HepG2 (cell line): ENCODE measurements around the gene FBRSL1. TPM values are rescaled to one million over a fixed set of nuclear protein-coding genes. Genes with fewer than 3 reads are reported as not detected.

Source experiments
- ATAC-seq: fragments of 200-7000 bp; cut with Tn5 transposase; 3 replicates; pipeline ENCODE4 v1.9.1; 2020; ENCODE audit warnings: mild to moderate bottlenecking, moderate library complexity
- BruUV-seq: library from RNA; stranded (reverse); fragments of 400-500 nt; replicated peaks from 2 replicates; lab custom pipeline; 2021; lab: Mats Ljungman, UMichigan
- CTCF ChIA-PET: fragments of 300-600 bp; formaldehyde crosslinking; extraction: SDS; loops from one replicate; lab custom pipeline; 2021; ENCODE audit warnings: low total read pairs, inconsistent platforms, low intra/inter-chr PET ratio; lab: Yijun Ruan, JAX
- POLR2A ChIA-PET: fragments of 350-600 bp; sonication (Branson Sonifier 250); formaldehyde crosslinking; loops from one replicate; lab custom pipeline; 2020; ENCODE audit warnings: antibody characterized with exemption, inconsistent platforms; lab: Yijun Ruan, JAX
- DNase-seq: peaks from one replicate; pipeline ENCODE4 v3.0.0-alpha.2; 2015; ENCODE audit warnings: low spot score
- FAIRE-seq: peaks from 3 replicates; lab custom pipeline; 2011; peaks lifted over from hg19 to GRCh38; lab: Jason Lieb, UNC
- H2AFZ ChIP-seq: one replicate; pipeline ENCODE4 v1.6.1; 2011; ENCODE audit warnings: low read length, inconsistent platforms
- H3K27ac ChIP-seq: fragments of 300-600 bp; 3 replicates; pipeline ENCODE4 v1.8.0; 2011; ENCODE audit warnings: mixed run types, mild to moderate bottlenecking, mixed read lengths, low read length, inconsistent platforms; ENCODE audit not compliant: insufficient read depth; ENCODE audit errors: extremely low read length
- H3K27me3 ChIP-seq, 2 experiments: fragments of 200-600 bp in 1 of 2; 2 replicates in 1 of 2; 3 replicates in 1 of 2; pipeline versions ENCODE4 v1.6.0 to v1.8.0; 2011; ENCODE audit warnings: low read length in 2 of 2, mild to moderate bottlenecking in 2 of 2, moderate library complexity in 2 of 2, inconsistent platforms in 1 of 2; ENCODE audit not compliant: insufficient read depth in 2 of 2, control insufficient read depth in 1 of 2
- H3K36me3 ChIP-seq, 2 experiments: fragments of 200-600 bp in 1 of 2; replicated peaks in 1 of 2; 2 replicates in 1 of 2; 3 replicates in 1 of 2; pipeline versions ENCODE4 v1.5.1 to v1.8.0; 2011; ENCODE audit warnings: low read length in 2 of 2, inconsistent platforms in 1 of 2; ENCODE audit not compliant: insufficient read depth in 2 of 2, control insufficient read depth in 1 of 2
- H3K4me1 ChIP-seq: 2 replicates; pipeline ENCODE4 v1.5.1; 2012; ENCODE audit warnings: low read length, inconsistent platforms; ENCODE audit not compliant: insufficient read depth
- H3K4me2 ChIP-seq: 2 replicates; pipeline ENCODE4 v1.6.0; 2011; ENCODE audit warnings: low read depth, low read length, inconsistent platforms
- H3K4me3 ChIP-seq, 3 experiments: fragments of 200-600 bp in 1 of 3; sonication (generic), shearing (Covaris generic) in 1 of 3; replicated peaks in 1 of 3; 2 replicates each; pipeline ENCODE4 v1.5.1; 2011 to 2016; ENCODE audit warnings: low read length in 3 of 3, inconsistent platforms in 2 of 3, low read depth in 2 of 3, mild to moderate bottlenecking in 2 of 3, control low read depth in 1 of 3, mixed read lengths in 1 of 3; ENCODE audit not compliant: insufficient read depth in 1 of 3
- H3K79me2 ChIP-seq: one replicate; pipeline ENCODE4 v1.6.1; 2011; ENCODE audit warnings: low read length, inconsistent platforms; ENCODE audit not compliant: insufficient read depth
- H3K9ac ChIP-seq: 2 replicates; pipeline ENCODE4 v1.6.0; 2011; ENCODE audit warnings: mild to moderate bottlenecking, low read depth, low read length, inconsistent platforms; ENCODE audit not compliant: insufficient read depth
- H3K9me3 ChIP-seq: 2 replicates; pipeline ENCODE4 v1.5.1; 2012; ENCODE audit warnings: mild to moderate bottlenecking, low read length
- H4K20me1 ChIP-seq: 2 replicates; pipeline ENCODE4 v1.6.0; 2011; ENCODE audit warnings: inconsistent platforms, mild to moderate bottlenecking, low read length, moderate library complexity; ENCODE audit not compliant: insufficient read depth
- ARID3A ChIP-seq: IDR thresholded peaks from 2 replicates; pipeline ENCODE4 v1.6.1; 2012; ENCODE audit warnings: low read depth, low read length, improper control_type of control experiment
- ERF ChIP-seq: IDR thresholded peaks from 2 replicates; pipeline ENCODE4 v1.6.1; 2018; ENCODE audit warnings: missing biosample characterization, missing genetic modification reagents
- FOXP1 ChIP-seq, 2 experiments: fragments of 450-650 bp in 1 of 2; IDR thresholded peaks; 2 replicates each; pipeline ENCODE4 v1.6.1; 2017 to 2018; ENCODE audit warnings: antibody characterized with exemption in 1 of 2
- HINFP ChIP-seq: sonication (generic); formaldehyde crosslinking; IDR thresholded peaks from 2 replicates; pipeline ENCODE4 v1.4.0; 2020; ENCODE audit warnings: low read depth, mild to moderate bottlenecking, missing genetic modification reagents
- IKZF5 ChIP-seq: IDR thresholded peaks from 2 replicates; pipeline ENCODE4 v1.6.1; 2018; ENCODE audit warnings: missing genetic modification reagents, mild to moderate bottlenecking, missing compliant biosample characterization
- KAT8 ChIP-seq: IDR thresholded peaks from 2 replicates; pipeline ENCODE4 v1.6.1; 2016; ENCODE audit warnings: missing genetic modification reagents, missing compliant biosample characterization
- MAFF ChIP-seq: IDR thresholded peaks from 2 replicates; pipeline ENCODE4 v1.6.1; 2011; ENCODE audit warnings: low read depth, low read length, improper control_type of control experiment
- ONECUT2 ChIP-seq: sonication (generic); formaldehyde crosslinking; IDR thresholded peaks from 2 replicates; pipeline ENCODE4 v1.4.0; 2020; ENCODE audit warnings: missing genetic modification reagents
- STAG1 ChIP-seq: sonication (generic); formaldehyde crosslinking; IDR thresholded peaks from 2 replicates; pipeline ENCODE4 v1.4.0; 2020; ENCODE audit warnings: missing genetic modification reagents
- XRCC5 ChIP-seq: fragments of 200-400 bp; formaldehyde crosslinking; optimal IDR thresholded peaks from 2 replicates; pipeline ENCODE3; 2017; ENCODE audit warnings: mild to moderate bottlenecking, low read length
- ZC3H4 ChIP-seq: sonication (generic); formaldehyde crosslinking; IDR thresholded peaks from 2 replicates; pipeline ENCODE4 v1.4.0; 2020; ENCODE audit warnings: missing genetic modification reagents, borderline replicate concordance
- ZKSCAN5 ChIP-seq: sonication (generic); formaldehyde crosslinking; IDR thresholded peaks from 2 replicates; pipeline ENCODE4 v1.5.1; 2020; ENCODE audit warnings: mild to moderate bottlenecking, missing genetic modification reagents
- ZNF232 ChIP-seq: sonication (generic); formaldehyde crosslinking; IDR thresholded peaks from 2 replicates; pipeline ENCODE4 v1.4.0; 2020; ENCODE audit warnings: missing genetic modification reagents, borderline replicate concordance
- ZNF431 ChIP-seq: sonication (generic); formaldehyde crosslinking; IDR thresholded peaks from 2 replicates; pipeline ENCODE4 v1.9.0; 2022; ENCODE audit warnings: missing genetic modification reagents, low read depth, mild to moderate bottlenecking, borderline replicate concordance
- ZNF652 ChIP-seq: IDR thresholded peaks from 2 replicates; pipeline ENCODE4 v1.6.1; 2016; ENCODE audit warnings: low read depth, borderline replicate concordance
- ZNF75D ChIP-seq: sonication (generic); formaldehyde crosslinking; IDR thresholded peaks from 2 replicates; pipeline ENCODE4 v1.8.1; 2023; ENCODE audit warnings: missing genetic modification reagents, mild to moderate bottlenecking, borderline replicate concordance
- ZSCAN12 ChIP-seq: sonication (generic); formaldehyde crosslinking; IDR thresholded peaks from 2 replicates; pipeline ENCODE4 v1.9.0; 2021; ENCODE audit warnings: mild to moderate bottlenecking, missing genetic modification reagents
- WGBS: methylation state at CpG from one replicate; pipeline ENCODE4 v1.1.6; 2017; ENCODE audit warnings: low lambda C conversion rate; 5-methylcytosine and 5-hydroxymethylcytosine counted together
- in situ Hi-C: cut with HindIII; loops from 2 replicates; pipeline ENCODE4 v1.10.0; 2017; ENCODE audit warnings: low pct_unique_long_range_greater_than_20kb; ENCODE audit not compliant: extremely low pct_ligation_motif_present
- intact Hi-C: fragments of 100-400 bp; cut with micrococcal nuclease; formaldehyde crosslinking; loops from one replicate; pipeline ENCODE4 v1.10.0; 2022; ENCODE audit not compliant: unreplicated experiment
- polyA plus RNA-seq, 8 experiments: library from polyadenylated mRNA; depleted of rRNA in 3 of 8; stranded (reverse) in 7 of 8; unstranded in 1 of 8; fragments of >200 nt; fragmentation: Illumina TruSeq in 4 of 8; extraction: Trizol in 4 of 8; gene quantifications; 2 replicates each; pipeline versions ENCODE4 v1.2.1 to v1.2.3, GENCODE V29; 2011 to 2016; ENCODE audit warnings: low read depth in 4 of 8, missing spikeins in 1 of 8, mixed read lengths in 1 of 8; ENCODE audit not compliant: insufficient read depth in 1 of 8
- total RNA-seq, 5 experiments: library from RNA; depleted of rRNA; stranded (reverse); fragments of >200 nt; fragmentation: Illumina TruSeq; extraction: Trizol; gene quantifications; 2 replicates each; pipeline ENCODE4 v1.2.3, GENCODE V29; 2016; ENCODE audit warnings: low read depth in 1 of 5
- TF ChIP-seq, protein P1 (sequence below): IDR thresholded peaks from 2 replicates; pipeline ENCODE4 v1.6.1; 2016; ENCODE audit warnings: low read depth, borderline replicate concordance
- TF ChIP-seq, protein P2 (sequence below): sonication (generic); formaldehyde crosslinking; IDR thresholded peaks from 2 replicates; pipeline ENCODE4 v1.5.0; 2020; ENCODE audit warnings: mild to moderate bottlenecking, missing genetic modification reagents, moderate library complexity

Gene FBRSL1
- total and polyA plus RNA-seq, 2 of the 13 experiments (the other 11 are each of a cell fraction or from before 2014, with no cell fraction given), result 3.6 to 7.9 TPM

DNA sequence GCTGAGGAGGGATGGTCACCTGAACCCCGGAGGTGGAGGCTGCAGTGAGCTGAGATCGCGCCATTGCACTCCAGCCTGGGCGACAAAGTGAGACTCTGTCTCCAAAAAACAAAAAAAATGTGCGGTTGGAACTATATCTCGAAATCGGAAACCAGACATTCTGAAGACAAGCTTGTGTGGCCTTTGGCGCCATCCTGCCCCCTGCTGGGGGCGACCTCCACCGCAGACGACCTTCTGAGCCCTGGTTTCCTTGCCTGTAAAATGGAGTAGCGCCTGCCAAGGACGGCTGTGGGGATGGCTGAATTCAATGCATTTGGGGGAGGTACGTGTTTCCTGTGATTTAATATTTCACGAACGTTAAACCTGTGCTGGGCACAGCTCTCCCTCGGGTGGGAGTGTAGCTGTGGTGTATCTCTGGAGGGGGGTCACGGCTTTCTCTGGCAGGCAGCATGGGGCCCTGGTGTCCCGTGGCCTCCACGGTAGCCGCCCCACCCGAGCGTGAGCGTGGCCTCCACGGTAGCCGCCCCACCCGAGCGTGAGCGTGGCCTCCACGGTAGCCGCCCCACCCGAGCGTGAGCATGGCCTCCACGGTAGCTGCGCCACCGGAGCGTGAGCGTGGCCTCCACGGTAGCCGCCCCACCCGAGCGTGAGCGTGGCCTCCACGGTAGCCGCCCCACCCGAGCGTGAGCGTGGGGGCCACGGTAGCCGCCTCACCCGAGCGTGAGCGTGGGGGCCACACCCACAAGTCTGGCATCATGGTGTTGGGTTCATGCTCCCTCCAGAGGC lies 65.1 kb downstream of the FBRSL1 start:
- H3K4me2 ChIP-seq, result no peak overlapping the region
- no peak for TF ChIP-seq ZKSCAN5 (CRISPR knock-in tag)
- TF ChIP-seq, protein P1, sequence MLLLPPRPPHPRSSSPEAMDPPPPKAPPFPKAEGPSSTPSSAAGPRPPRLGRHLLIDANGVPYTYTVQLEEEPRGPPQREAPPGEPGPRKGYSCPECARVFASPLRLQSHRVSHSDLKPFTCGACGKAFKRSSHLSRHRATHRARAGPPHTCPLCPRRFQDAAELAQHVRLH (CRISPR knock-in tag), result no peak
- no peak for TF ChIP-seq ARID3A
- no peak for TF ChIP-seq ERF
- TF ChIP-seq ZNF232 (CRISPR knock-in tag), result no peak
- no peak for TF ChIP-seq MAFF
- TF ChIP-seq, protein P2, sequence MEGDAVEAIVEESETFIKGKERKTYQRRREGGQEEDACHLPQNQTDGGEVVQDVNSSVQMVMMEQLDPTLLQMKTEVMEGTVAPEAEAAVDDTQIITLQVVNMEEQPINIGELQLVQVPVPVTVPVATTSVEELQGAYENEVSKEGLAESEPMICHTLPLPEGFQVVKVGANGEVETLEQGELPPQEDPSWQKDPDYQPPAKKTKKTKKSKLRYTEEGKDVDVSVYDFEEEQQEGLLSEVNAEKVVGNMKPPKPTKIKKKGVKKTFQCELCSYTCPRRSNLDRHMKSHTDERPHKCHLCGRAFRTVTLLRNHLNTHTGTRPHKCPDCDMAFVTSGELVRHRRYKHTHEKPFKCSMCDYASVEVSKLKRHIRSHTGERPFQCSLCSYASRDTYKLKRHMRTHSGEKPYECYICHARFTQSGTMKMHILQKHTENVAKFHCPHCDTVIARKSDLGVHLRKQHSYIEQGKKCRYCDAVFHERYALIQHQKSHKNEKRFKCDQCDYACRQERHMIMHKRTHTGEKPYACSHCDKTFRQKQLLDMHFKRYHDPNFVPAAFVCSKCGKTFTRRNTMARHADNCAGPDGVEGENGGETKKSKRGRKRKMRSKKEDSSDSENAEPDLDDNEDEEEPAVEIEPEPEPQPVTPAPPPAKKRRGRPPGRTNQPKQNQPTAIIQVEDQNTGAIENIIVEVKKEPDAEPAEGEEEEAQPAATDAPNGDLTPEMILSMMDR (CRISPR knock-in tag), result peak; percentile 62
- no peak for TF ChIP-seq ZNF652 (CRISPR knock-in tag)
- no peak for TF ChIP-seq IKZF5 (CRISPR knock-in tag)
- peak; percentile 60 for TF ChIP-seq STAG1 (CRISPR knock-in tag)
- TF ChIP-seq XRCC5, result peak; percentile 44
- TF ChIP-seq ZC3H4, result no peak
- no peak for TF ChIP-seq ZSCAN12
- no peak for TF ChIP-seq HINFP (CRISPR knock-in tag)
- no peak for TF ChIP-seq ZNF431 (CRISPR knock-in tag)
- TF ChIP-seq ONECUT2 (CRISPR knock-in tag), result no peak
- no peak for TF ChIP-seq FOXP1 (IDR thresholded peaks at IDR 0.05)
- TF ChIP-seq FOXP1 (CRISPR knock-in tag; IDR thresholded peaks at IDR 0.05), result no peak
- no peak for TF ChIP-seq KAT8 (CRISPR knock-in tag)
- no peak for TF ChIP-seq ZNF75D (CRISPR knock-in tag)

More for the DNA sequence above, 65.1 kb downstream of the FBRSL1 start:
- FAIRE-seq (no peak), ATAC-seq (no peak), DNase-seq (peak; percentile 16)
- CTCF ChIA-PET, result interaction anchor here (1.0 kb wide), 1 partner anchor 140 kb away, joined by 3 read pairs; no protein-coding TSS in a partner anchor
- in situ Hi-C loops, result loop anchor here (5.0 kb wide), 1 partner anchor 138 kb away; no protein-coding TSS in a partner anchor
- H3K36me3 ChIP-seq, result no peaks in the 10 kb centered on the region
- no peaks in the 10 kb centered on the region for H3K9me3 ChIP-seq
- H3K27ac ChIP-seq, result no peak overlapping the region
- H3K4me3 ChIP-seq, result no peak overlapping the region
- intact Hi-C loops, result no loop called here
- H3K27me3 ChIP-seq, result no peaks in the 10 kb centered on the region
- H2AFZ ChIP-seq, result no peak overlapping the region
- WGBS, result 91% methylated on average over 16 of the region's 53 CpGs
- no peaks in the 10 kb centered on the region for H4K20me1 ChIP-seq
- no peak overlapping the region for H3K9ac ChIP-seq
- H3K4me1 ChIP-seq, result peaks cover 21% of the 10 kb centered on the region
- POLR2A ChIA-PET, result no interaction called here
- H3K79me2 ChIP-seq, result no peaks in the 10 kb centered on the region
- BruUV-seq, result no TSS peak
